Breast epithelium (tissue), 3 donors: ENCODE data around the gene PAXX.

Experiments used
- POLR2AphosphoS5 ChIP-seq, 3 donors: sonication (generic); formaldehyde crosslinking; IDR thresholded peaks; one replicate each; pipeline ENCODE4 v1.6.1; 2017; ENCODE audit warnings: antibody characterized with exemption in 3 of 3
- TF ChIP-seq, protein P1 (sequence below), 3 donors: fragments of 450-650 bp; IDR thresholded peaks; one replicate each; pipeline ENCODE4 v1.5.1; 2016 to 2017; ENCODE audit warnings: antibody characterized with exemption in 3 of 3, mild to moderate bottlenecking in 3 of 3, moderate library complexity in 3 of 3

DNA sequence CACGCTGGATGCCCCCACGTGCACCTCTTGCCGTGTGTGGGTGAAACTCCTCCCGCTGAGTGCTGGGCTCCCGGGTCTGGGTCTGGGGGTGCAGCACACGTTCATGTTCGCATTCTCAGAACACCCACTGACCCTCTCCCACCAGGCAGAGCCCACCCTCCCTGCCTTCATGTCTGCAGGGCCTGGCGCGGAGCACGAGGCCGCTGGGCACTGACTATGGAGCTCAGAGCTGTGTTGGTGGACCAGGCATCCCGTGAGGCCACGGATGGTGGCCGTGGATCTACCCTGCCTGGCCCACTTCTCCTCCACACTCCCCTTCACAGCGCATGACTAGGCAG, 31.3 kb upstream of the PAXX start:
- TF ChIP-seq, protein P1, sequence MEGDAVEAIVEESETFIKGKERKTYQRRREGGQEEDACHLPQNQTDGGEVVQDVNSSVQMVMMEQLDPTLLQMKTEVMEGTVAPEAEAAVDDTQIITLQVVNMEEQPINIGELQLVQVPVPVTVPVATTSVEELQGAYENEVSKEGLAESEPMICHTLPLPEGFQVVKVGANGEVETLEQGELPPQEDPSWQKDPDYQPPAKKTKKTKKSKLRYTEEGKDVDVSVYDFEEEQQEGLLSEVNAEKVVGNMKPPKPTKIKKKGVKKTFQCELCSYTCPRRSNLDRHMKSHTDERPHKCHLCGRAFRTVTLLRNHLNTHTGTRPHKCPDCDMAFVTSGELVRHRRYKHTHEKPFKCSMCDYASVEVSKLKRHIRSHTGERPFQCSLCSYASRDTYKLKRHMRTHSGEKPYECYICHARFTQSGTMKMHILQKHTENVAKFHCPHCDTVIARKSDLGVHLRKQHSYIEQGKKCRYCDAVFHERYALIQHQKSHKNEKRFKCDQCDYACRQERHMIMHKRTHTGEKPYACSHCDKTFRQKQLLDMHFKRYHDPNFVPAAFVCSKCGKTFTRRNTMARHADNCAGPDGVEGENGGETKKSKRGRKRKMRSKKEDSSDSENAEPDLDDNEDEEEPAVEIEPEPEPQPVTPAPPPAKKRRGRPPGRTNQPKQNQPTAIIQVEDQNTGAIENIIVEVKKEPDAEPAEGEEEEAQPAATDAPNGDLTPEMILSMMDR (IDR thresholded peaks at IDR 0.05): no peak
- no peak for TF ChIP-seq POLR2AphosphoS5 (IDR thresholded peaks at IDR 0.05)
